SH-SY5Y (cell line): ENCODE results near the gene PCYT1A.

Experiments used
- GATA2 ChIP-seq: IDR thresholded peaks from 2 replicates; pipeline ENCODE4 v1.6.1; 2011; ENCODE audit warnings: mild to moderate bottlenecking, low read depth, low read length
- GATA3 ChIP-seq: IDR thresholded peaks from 2 replicates; pipeline ENCODE4 v1.6.1; 2011; ENCODE audit warnings: low read depth, mild to moderate bottlenecking, low read length, moderate library complexity

- TF ChIP-seq GATA3 (no peak), GATA2 (no peak)
Observed at GRCh38 chr3:196251918-196252317, 35.6 kb downstream of the PCYT1A start.
